HL-60 (cell line): Measurements from ENCODE around the gene MDFIC.

Experiments
- CTCF ChIP-seq: IDR thresholded peaks from one replicate; pipeline ENCODE4 v1.5.1; 2011; ENCODE audit warnings: low read length, control low read depth, inconsistent platforms; ENCODE audit not compliant: insufficient read depth
- POLR2AphosphoS5 ChIP-seq: IDR thresholded peaks from 2 replicates; pipeline ENCODE4 v1.6.1; 2012; ENCODE audit warnings: low read depth
- SPI1 ChIP-seq: IDR thresholded peaks from 2 replicates; pipeline ENCODE4 v1.6.1; 2012; ENCODE audit warnings: low read depth, mild to moderate bottlenecking, borderline replicate concordance
- TF ChIP-seq, protein P1 (sequence below): IDR thresholded peaks from 2 replicates; pipeline ENCODE4 v1.6.1; 2012; ENCODE audit warnings: low read depth; ENCODE audit not compliant: insufficient replicate concordance

- no peak for TF ChIP-seq POLR2AphosphoS5
- TF ChIP-seq CTCF: no peak
- TF ChIP-seq, protein P1, sequence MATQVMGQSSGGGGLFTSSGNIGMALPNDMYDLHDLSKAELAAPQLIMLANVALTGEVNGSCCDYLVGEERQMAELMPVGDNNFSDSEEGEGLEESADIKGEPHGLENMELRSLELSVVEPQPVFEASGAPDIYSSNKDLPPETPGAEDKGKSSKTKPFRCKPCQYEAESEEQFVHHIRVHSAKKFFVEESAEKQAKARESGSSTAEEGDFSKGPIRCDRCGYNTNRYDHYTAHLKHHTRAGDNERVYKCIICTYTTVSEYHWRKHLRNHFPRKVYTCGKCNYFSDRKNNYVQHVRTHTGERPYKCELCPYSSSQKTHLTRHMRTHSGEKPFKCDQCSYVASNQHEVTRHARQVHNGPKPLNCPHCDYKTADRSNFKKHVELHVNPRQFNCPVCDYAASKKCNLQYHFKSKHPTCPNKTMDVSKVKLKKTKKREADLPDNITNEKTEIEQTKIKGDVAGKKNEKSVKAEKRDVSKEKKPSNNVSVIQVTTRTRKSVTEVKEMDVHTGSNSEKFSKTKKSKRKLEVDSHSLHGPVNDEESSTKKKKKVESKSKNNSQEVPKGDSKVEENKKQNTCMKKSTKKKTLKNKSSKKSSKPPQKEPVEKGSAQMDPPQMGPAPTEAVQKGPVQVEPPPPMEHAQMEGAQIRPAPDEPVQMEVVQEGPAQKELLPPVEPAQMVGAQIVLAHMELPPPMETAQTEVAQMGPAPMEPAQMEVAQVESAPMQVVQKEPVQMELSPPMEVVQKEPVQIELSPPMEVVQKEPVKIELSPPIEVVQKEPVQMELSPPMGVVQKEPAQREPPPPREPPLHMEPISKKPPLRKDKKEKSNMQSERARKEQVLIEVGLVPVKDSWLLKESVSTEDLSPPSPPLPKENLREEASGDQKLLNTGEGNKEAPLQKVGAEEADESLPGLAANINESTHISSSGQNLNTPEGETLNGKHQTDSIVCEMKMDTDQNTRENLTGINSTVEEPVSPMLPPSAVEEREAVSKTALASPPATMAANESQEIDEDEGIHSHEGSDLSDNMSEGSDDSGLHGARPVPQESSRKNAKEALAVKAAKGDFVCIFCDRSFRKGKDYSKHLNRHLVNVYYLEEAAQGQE: no peak
- no peak for TF ChIP-seq SPI1
Measured at GRCh38 chr7:114933658-114934057, 11.8 kb downstream of the MDFIC start.
